ENCODE data around the gene CCNG2.

DNA sequence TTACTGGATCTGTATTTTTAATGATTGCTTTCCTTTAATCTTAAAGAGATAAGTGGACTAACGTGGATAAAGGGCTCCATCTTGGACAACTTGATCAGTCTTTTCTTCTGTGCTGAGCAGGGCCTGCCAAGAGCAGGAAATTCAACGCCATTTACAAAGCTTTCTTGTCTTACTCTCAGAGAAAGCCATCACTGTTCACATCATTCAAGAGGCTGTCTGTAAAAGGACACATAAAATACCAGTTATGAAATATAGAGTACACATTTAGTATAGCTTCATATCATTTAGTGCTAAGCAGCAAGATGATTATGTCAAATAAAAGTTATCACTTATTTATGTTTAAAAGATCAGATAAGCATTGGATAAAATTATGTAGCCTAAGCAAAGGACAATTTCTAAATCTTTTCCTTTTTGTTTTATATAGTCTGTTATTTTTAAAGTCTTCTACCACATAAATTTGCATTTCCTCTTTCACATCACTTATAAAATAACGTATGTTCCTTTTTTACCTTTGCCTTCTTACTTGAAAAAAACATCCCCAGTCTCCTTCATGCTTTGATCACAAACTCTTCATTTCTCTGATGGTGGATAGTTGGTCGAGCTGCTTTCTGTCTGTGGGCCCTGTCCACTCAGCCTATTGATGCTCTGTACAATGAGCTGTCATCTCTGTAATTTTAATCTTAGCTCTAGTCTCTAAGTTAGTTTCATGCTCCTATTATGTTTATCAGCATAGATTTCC is 2.1 kb upstream of the CCNG2 start:
- TF ChIP-seq POLR2A (IDR thresholded peaks at IDR 0.05): no peak
- TF ChIP-seq, protein P1, sequence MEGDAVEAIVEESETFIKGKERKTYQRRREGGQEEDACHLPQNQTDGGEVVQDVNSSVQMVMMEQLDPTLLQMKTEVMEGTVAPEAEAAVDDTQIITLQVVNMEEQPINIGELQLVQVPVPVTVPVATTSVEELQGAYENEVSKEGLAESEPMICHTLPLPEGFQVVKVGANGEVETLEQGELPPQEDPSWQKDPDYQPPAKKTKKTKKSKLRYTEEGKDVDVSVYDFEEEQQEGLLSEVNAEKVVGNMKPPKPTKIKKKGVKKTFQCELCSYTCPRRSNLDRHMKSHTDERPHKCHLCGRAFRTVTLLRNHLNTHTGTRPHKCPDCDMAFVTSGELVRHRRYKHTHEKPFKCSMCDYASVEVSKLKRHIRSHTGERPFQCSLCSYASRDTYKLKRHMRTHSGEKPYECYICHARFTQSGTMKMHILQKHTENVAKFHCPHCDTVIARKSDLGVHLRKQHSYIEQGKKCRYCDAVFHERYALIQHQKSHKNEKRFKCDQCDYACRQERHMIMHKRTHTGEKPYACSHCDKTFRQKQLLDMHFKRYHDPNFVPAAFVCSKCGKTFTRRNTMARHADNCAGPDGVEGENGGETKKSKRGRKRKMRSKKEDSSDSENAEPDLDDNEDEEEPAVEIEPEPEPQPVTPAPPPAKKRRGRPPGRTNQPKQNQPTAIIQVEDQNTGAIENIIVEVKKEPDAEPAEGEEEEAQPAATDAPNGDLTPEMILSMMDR (IDR thresholded peaks at IDR 0.05): no peak

Data from esophagus squamous epithelium (tissue), 4 donors.